ENCODE results near the gene RRP15. TPM values are rescaled to one million over a fixed set of nuclear protein-coding genes. Genes with fewer than 3 reads are reported as not detected.

The RRP15 gene
- total RNA-seq, 2 experiments from 2014 or later = 10.5 to 15.2 TPM

GRCh38 chr1:218262259-218262658 is 22.8 kb upstream of the RRP15 start:
- Mint-ChIP-seq H3K36me3 (ENCODE audit: low read depth) (no peaks in the 10 kb centered on the region), H3K4me3 (no peak overlapping the region), H3K27ac (no peak overlapping the region), H3K27me3 (peaks cover 51% of the 10 kb centered on the region), H3K4me1 (ENCODE audit: low read depth) (no peaks in the 10 kb centered on the region), H3K9me3 (peaks cover 3% of the 10 kb centered on the region)
- H3K4me3 ChIP-seq (ENCODE audit: low read length) = no peak overlapping the region
- no peak for ATAC-seq (ENCODE audit: poor library complexity)
- no peak for DNase-seq
- CTCF ChIA-PET = no interaction called here
- peaks cover 3 to 4% of the 10 kb centered on the region in 2 experiments for H3K27me3 ChIP-seq (ENCODE audit: control insufficient read depth in 1 of 2, insufficient read depth in 2 of 2, low read length in 2 of 2)
- H3K9me3 ChIP-seq (ENCODE audit: control insufficient read depth in 1 of 2, insufficient read depth in 1 of 2, low read length in 2 of 2) = peaks cover 4% of the 10 kb centered on the region in 2 experiments
- no peaks in the 10 kb centered on the region for H3K36me3 ChIP-seq (ENCODE audit: insufficient read depth, low read length)
- TF ChIP-seq CTCF (IDR thresholded peaks at IDR 0.05) = no peak
- intact Hi-C loops (cut with DNase I, micrococcal nuclease) = no loop called here
- POLR2A ChIA-PET = no interaction called here
- H3K27ac ChIP-seq (ENCODE audit: low read depth in 1 of 2, low read length in 2 of 2) = no peak overlapping the region
- H3K4me1 ChIP-seq (ENCODE audit: insufficient read depth, low read length) = no peaks in the 10 kb centered on the region

DNA sequence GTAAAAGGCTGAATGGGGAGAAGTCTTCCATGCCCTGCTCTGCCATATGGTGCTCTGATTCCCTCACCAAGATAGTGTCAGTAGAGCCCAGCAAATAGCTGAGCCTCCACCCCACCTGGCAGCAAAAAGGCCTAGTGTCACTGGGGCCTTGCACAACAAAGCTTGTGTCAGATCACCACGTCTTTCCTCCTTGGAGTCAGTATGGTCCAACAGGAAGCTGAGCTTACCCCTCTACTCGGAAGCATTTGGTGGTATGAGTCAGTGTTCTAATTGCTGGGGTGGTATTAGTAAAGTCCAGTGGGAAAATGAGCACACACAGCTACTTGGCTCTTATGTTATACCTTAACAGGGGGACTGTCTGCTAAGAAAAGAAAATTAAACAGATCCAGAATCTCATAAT is 18.7 kb upstream of the RRP15 start:
- Histone ChIP-seq H3K36me3 (ENCODE audit: insufficient read depth, low read length) (no peaks in the 10 kb centered on the region), H3K4me3 (ENCODE audit: low read length) (no peak overlapping the region), H3K27ac (ENCODE audit: low read depth in 1 of 2, low read length in 2 of 2) (no peak overlapping the region), H3K4me1 (ENCODE audit: insufficient read depth, low read length) (no peaks in the 10 kb centered on the region), H3K27me3 (ENCODE audit: control insufficient read depth in 1 of 2, insufficient read depth in 2 of 2, low read length in 2 of 2) (peaks cover 0 to 3% of the 10 kb centered on the region in 2 experiments), H3K9me3 (ENCODE audit: control insufficient read depth in 1 of 2, insufficient read depth in 1 of 2, low read length in 2 of 2) (no peaks in the 10 kb centered on the region)
- H3K4me1 Mint-ChIP-seq (ENCODE audit: low read depth) = no peaks in the 10 kb centered on the region
- no peaks in the 10 kb centered on the region for H3K36me3 Mint-ChIP-seq (ENCODE audit: low read depth)
- H3K27me3 Mint-ChIP-seq = peaks cover 34% of the 10 kb centered on the region
- no peak overlapping the region for H3K27ac Mint-ChIP-seq
- no peak for ATAC-seq (ENCODE audit: poor library complexity)
- no peak overlapping the region for H3K4me3 Mint-ChIP-seq
- intact Hi-C loops (cut with DNase I, micrococcal nuclease) = no loop called here
- DNase-seq = no peak
- no peak for TF ChIP-seq CTCF (IDR thresholded peaks at IDR 0.05)
- ChIA-PET CTCF (no interaction called here), POLR2A (no interaction called here)
- no peaks in the 10 kb centered on the region for H3K9me3 Mint-ChIP-seq

DNA sequence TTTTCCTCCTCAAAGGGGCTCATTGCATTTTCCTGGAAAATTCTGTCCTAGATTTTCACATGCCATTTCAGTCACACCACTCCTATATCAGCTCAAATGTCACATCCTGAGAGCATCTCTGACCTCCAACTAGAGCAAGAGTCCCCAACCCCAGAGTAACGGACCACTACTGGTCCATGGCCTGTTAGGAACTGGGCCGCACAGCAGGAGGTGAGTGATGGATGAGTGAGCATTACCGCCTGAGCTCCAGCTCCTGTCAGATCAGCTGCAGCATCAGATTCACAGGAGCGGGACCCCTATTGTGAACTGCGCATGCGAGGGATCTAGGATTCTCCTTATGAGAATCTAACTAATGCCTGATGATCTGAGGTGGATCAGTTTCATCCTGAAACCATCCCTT is 12.7 kb upstream of the RRP15 start:
- no peaks in the 10 kb centered on the region for H3K9me3 Mint-ChIP-seq

More for the DNA sequence above, 12.7 kb upstream of the RRP15 start:
- ChIA-PET POLR2A (no interaction called here), CTCF (interaction anchor here (0.6 kb wide), 1 partner anchor 12 kb away, joined by 3 read pairs; no protein-coding TSS in a partner anchor)
- H3K27me3 ChIP-seq (ENCODE audit: control insufficient read depth in 1 of 2, insufficient read depth in 2 of 2, low read length in 2 of 2) = no peaks in the 10 kb centered on the region
- H3K4me1 ChIP-seq (ENCODE audit: insufficient read depth, low read length) = no peaks in the 10 kb centered on the region
- no peak for DNase-seq
- H3K27ac ChIP-seq (ENCODE audit: low read depth in 1 of 2, low read length in 2 of 2) = no peak overlapping the region
- intact Hi-C loops (cut with DNase I, micrococcal nuclease) = no loop called here
- H3K4me3 ChIP-seq (ENCODE audit: low read length) = no peak overlapping the region
- no peaks in the 10 kb centered on the region for H3K36me3 ChIP-seq (ENCODE audit: insufficient read depth, low read length)
- peaks cover 4% of the 10 kb centered on the region for H3K27me3 Mint-ChIP-seq
- no peak for TF ChIP-seq CTCF (IDR thresholded peaks at IDR 0.05)
- no peak overlapping the region for H3K4me3 Mint-ChIP-seq
- no peaks in the 10 kb centered on the region for H3K4me1 Mint-ChIP-seq (ENCODE audit: low read depth)
- H3K27ac Mint-ChIP-seq = no peak overlapping the region
- ATAC-seq (ENCODE audit: poor library complexity) = no peak
- no peaks in the 10 kb centered on the region for H3K9me3 ChIP-seq (ENCODE audit: control insufficient read depth in 1 of 2, insufficient read depth in 1 of 2, low read length in 2 of 2)
- no peaks in the 10 kb centered on the region for H3K36me3 Mint-ChIP-seq (ENCODE audit: low read depth)
